ENCODE data around the gene EEF2.

DNA sequence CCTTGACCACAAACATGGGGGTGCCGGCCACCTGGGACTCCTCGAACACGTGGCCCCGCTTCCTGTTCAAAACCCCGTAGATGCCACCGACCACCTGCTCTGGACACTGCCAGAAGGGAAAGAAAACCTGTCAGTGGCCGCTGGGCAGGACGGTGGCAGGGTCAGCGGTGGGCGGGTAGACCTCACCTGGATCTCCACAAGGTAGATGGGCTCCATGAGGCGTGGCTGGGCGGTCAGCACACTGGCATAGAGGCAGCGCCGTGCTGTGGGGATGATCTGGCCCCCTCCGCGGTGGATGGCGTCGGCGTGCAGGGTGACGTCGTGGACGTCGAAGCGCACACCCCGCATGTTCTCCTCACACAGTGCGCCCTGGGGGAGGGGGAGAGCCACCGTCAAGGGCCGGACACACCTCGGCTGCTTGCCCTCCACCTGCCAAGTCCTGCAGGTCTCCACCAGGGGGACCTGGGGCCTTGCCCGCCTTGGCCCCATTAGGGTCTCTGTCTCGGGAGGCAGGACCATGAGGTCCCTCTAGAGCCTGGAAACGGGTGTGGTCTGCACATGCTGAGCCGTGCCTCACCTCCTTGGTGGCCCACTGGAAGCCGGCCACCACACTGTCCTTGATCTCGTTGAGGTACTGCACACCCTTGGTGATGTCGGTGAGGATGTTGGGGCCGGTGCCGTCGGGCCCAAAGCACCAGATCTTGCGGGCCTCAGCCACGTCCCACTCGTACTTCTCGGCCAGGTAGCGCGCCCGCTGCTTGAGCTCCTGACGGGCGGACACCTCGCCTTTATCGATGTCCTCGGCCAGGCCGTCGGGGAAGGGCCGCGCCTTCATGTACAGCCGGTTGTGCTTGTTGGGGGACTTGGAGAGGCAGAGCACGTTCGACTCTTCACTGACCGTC is 7.8 kb downstream of the EEF2 start:
- TF ChIP-seq POLR2A (IDR thresholded peaks at IDR 0.05; ENCODE audit: low read length) (peak; percentile 13), GATA1 (IDR thresholded peaks at IDR 0.05; ENCODE audit: low read depth, low read length) (no peak)

Measured in erythroblast (primary cell).